Osteocyte (in vitro differentiated cells): ENCODE data around the gene SAXO2. TPM values are rescaled to one million over a fixed set of nuclear protein-coding genes. Genes with fewer than 3 reads are reported as not detected.
"Not testable (repeated sequence)": the region's sequence is repeated elsewhere in the genome, so short reads cannot be mapped to it uniquely, and the experiment has no call there.

Source experiments
- DNase-seq: peaks from one replicate; pipeline ENCODE4 v3.0.0; 2021; ENCODE audit warnings: mixed read lengths; ENCODE audit not compliant: unreplicated experiment; ENCODE audit errors: extremely low spot score
- H3K27ac Mint-ChIP-seq: one replicate; pipeline ENCODE4 v1.8.0; 2021; ENCODE audit warnings: mild to moderate bottlenecking, mixed read lengths; ENCODE audit not compliant: unreplicated experiment
- H3K27me3 Mint-ChIP-seq: one replicate; pipeline ENCODE4 v1.8.0; 2021; ENCODE audit warnings: mixed read lengths; ENCODE audit not compliant: unreplicated experiment
- H3K36me3 Mint-ChIP-seq: one replicate; pipeline ENCODE4 v1.8.0; 2021; ENCODE audit warnings: mixed read lengths; ENCODE audit not compliant: unreplicated experiment
- H3K4me1 Mint-ChIP-seq: one replicate; pipeline ENCODE4 v1.8.0; 2021; ENCODE audit warnings: mixed read lengths; ENCODE audit not compliant: unreplicated experiment
- H3K4me3 Mint-ChIP-seq: one replicate; pipeline ENCODE4 v1.8.0; 2021; ENCODE audit warnings: mild to moderate bottlenecking, moderate library complexity, mixed read lengths; ENCODE audit not compliant: unreplicated experiment
- H3K9me3 Mint-ChIP-seq: one replicate; pipeline ENCODE4 v1.8.0; 2021; ENCODE audit warnings: mixed read lengths; ENCODE audit not compliant: unreplicated experiment
- CTCF ChIP-seq: fragments of 200-600 bp; sonication (generic); IDR thresholded peaks from 2 replicates; pipeline ENCODE4 v1.5.0; 2021; ENCODE audit warnings: antibody characterized with exemption, mild to moderate bottlenecking, moderate library complexity
- total RNA-seq: library from RNA; stranded (reverse); gene quantifications from 2 replicates; pipeline ENCODE4 v1.2.1, GENCODE V29; 2021

SAXO2 gene
- total RNA-seq, 1 donor from 2014 or later: 2.0 TPM

- H3K27ac Mint-ChIP-seq: no peak overlapping the region
- no peaks in the 10 kb centered on the region for H3K36me3 Mint-ChIP-seq
These were observed 42.1 kb downstream of the SAXO2 start for GRCh38 chr15:82304778-82305090.

GRCh38 chr15:82305621-82306048 lies 43.0 kb downstream of the SAXO2 start:
- peak; percentile 80 for DNase-seq
- Mint-ChIP-seq H3K27me3 (peaks cover 6% of the 10 kb centered on the region), H3K9me3 (peaks cover 5% of the 10 kb centered on the region), H3K4me3 (no peak overlapping the region), H3K4me1 (peaks cover 5% of the 10 kb centered on the region), H3K27ac (no peak overlapping the region), H3K36me3 (peaks cover 3% of the 10 kb centered on the region)
- TF ChIP-seq CTCF: no peak

More at GRCh38 chr15:82304778-82305090, 42.1 kb downstream of the SAXO2 start:
- Mint-ChIP-seq H3K27me3 (no peaks in the 10 kb centered on the region), H3K4me3 (no peak overlapping the region), H3K4me1 (peaks cover 11% of the 10 kb centered on the region), H3K9me3 (no peaks in the 10 kb centered on the region)
- DNase-seq: no peak
- TF ChIP-seq CTCF: no peak

- peaks cover 3% of the 10 kb centered on the region for H3K36me3 Mint-ChIP-seq
These were observed 44.4 kb downstream of the SAXO2 start for GRCh38 chr15:82306791-82307713.

GRCh38 chr15:82307714-82308081 lies 45.1 kb downstream of the SAXO2 start:
- H3K4me1 Mint-ChIP-seq: no peaks in the 10 kb centered on the region
- peaks cover 9% of the 10 kb centered on the region for H3K9me3 Mint-ChIP-seq
- peaks cover 3% of the 10 kb centered on the region for H3K36me3 Mint-ChIP-seq
- no peak for TF ChIP-seq CTCF
- peaks cover 14% of the 10 kb centered on the region for H3K27me3 Mint-ChIP-seq
- no peak overlapping the region for H3K27ac Mint-ChIP-seq
- H3K4me3 Mint-ChIP-seq: no peak overlapping the region
- peak; percentile 51 for DNase-seq

More at GRCh38 chr15:82306791-82307713, 44.4 kb downstream of the SAXO2 start:
- H3K9me3 Mint-ChIP-seq: peaks cover 9% of the 10 kb centered on the region
- no peak overlapping the region for H3K4me3 Mint-ChIP-seq
- no peaks in the 10 kb centered on the region for H3K4me1 Mint-ChIP-seq
- DNase-seq: peak; percentile 76
- peaks cover 14% of the 10 kb centered on the region for H3K27me3 Mint-ChIP-seq
- no peak overlapping the region for H3K27ac Mint-ChIP-seq
- TF ChIP-seq CTCF: no peak

GRCh38 chr15:82309802-82310201 lies 47.2 kb downstream of the SAXO2 start:
- H3K4me1 Mint-ChIP-seq: no peaks in the 10 kb centered on the region
- H3K27ac Mint-ChIP-seq: no peak overlapping the region
- no peak for DNase-seq
- H3K9me3 Mint-ChIP-seq: peaks cover 9% of the 10 kb centered on the region
- H3K4me3 Mint-ChIP-seq: no peak overlapping the region
- TF ChIP-seq CTCF: no peak
- peaks cover 3% of the 10 kb centered on the region for H3K36me3 Mint-ChIP-seq
- H3K27me3 Mint-ChIP-seq: peaks cover 14% of the 10 kb centered on the region

- not testable (repeated sequence) for H3K36me3 Mint-ChIP-seq, H3K4me1 Mint-ChIP-seq, H3K27ac Mint-ChIP-seq, H3K9me3 Mint-ChIP-seq, H3K4me3 Mint-ChIP-seq
- H3K27me3 Mint-ChIP-seq: peaks cover 14% of the 10 kb centered on the region
- DNase-seq: peak; percentile 11
These were observed 48.7 kb downstream of the SAXO2 start for GRCh38 chr15:82311321-82311720.
